ENCODE data around the gene LMNA.

Gene LMNA

GRCh38 chr1:156115514-156116374 lies 1.2 kb downstream of the LMNA start:
- no peak for TF ChIP-seq TAF1 (IDR thresholded peaks at IDR 0.05; ENCODE audit: borderline replicate concordance, insufficient read depth, low read length)
- TF ChIP-seq POLR2AphosphoS5 (IDR thresholded peaks at IDR 0.05; ENCODE audit: low read depth, low read length) = peak; percentile 33; the same call in 1 of the 2 replicates

DNA sequence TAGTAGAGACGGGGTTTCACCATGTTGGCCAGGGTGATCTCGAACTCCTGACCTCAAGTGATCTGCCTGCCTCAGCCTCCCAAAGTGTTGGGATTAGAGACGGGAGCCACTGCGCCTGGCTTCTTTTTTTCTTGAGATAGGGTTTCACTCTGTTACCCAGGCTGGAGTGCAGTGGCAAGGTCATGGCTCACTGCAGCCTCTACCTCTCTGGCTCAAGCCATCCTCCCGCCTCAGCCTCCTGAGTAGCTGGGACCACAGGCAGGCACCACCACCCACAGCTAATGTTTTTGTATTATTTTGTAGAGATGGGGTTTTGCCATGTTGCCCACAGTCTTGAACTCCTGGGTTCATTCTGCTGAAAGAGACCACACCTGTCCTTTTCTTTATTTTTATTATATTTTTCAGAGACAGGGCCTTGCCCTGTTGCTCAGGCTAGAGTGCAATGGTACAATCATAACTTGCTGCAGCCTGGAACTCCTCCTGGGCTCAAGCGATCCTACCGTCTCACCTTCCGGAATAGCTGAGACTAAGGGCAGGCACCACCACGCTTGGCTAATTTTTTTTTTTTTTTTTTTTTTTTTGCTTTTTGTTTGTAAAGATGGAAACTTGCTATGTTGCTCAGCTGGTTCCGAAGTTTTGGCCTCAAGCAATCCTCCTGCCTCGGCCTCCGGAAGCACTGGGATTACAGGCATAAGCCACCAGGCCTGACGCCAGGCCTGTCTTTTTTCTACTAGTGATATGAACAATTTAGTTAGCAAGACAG lies 3.1 kb downstream of the LMNA start:
- TF ChIP-seq POLR2AphosphoS5 (IDR thresholded peaks at IDR 0.05; ENCODE audit: low read depth, low read length) (no peak), FOXP2 (optimal IDR thresholded peaks at IDR 0.05; ENCODE audit: borderline replicate concordance, extremely low read depth, extremely low read length, insufficient read depth) (no peak), TAF1 (IDR thresholded peaks at IDR 0.05; ENCODE audit: borderline replicate concordance, insufficient read depth, low read length) (no peak), SIN3A (IDR thresholded peaks at IDR 0.05; ENCODE audit: borderline replicate concordance, insufficient read depth, low read length) (no peak)
- TF ChIP-seq, protein P1, sequence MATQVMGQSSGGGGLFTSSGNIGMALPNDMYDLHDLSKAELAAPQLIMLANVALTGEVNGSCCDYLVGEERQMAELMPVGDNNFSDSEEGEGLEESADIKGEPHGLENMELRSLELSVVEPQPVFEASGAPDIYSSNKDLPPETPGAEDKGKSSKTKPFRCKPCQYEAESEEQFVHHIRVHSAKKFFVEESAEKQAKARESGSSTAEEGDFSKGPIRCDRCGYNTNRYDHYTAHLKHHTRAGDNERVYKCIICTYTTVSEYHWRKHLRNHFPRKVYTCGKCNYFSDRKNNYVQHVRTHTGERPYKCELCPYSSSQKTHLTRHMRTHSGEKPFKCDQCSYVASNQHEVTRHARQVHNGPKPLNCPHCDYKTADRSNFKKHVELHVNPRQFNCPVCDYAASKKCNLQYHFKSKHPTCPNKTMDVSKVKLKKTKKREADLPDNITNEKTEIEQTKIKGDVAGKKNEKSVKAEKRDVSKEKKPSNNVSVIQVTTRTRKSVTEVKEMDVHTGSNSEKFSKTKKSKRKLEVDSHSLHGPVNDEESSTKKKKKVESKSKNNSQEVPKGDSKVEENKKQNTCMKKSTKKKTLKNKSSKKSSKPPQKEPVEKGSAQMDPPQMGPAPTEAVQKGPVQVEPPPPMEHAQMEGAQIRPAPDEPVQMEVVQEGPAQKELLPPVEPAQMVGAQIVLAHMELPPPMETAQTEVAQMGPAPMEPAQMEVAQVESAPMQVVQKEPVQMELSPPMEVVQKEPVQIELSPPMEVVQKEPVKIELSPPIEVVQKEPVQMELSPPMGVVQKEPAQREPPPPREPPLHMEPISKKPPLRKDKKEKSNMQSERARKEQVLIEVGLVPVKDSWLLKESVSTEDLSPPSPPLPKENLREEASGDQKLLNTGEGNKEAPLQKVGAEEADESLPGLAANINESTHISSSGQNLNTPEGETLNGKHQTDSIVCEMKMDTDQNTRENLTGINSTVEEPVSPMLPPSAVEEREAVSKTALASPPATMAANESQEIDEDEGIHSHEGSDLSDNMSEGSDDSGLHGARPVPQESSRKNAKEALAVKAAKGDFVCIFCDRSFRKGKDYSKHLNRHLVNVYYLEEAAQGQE (IDR thresholded peaks at IDR 0.05; ENCODE audit: insufficient read depth in 1 of 2, low read depth in 2 of 2, low read length in 2 of 2) = no peak

GRCh38 chr1:156118177-156118868 lies 3.8 kb downstream of the LMNA start:
- TF ChIP-seq POLR2AphosphoS5 (IDR thresholded peaks at IDR 0.05; ENCODE audit: low read depth, low read length) = no peak
- TF ChIP-seq, protein P1 (IDR thresholded peaks at IDR 0.05; ENCODE audit: insufficient read depth in 1 of 2, low read depth in 2 of 2, low read length in 2 of 2) = no peak
- TF ChIP-seq FOXP2 (optimal IDR thresholded peaks at IDR 0.05; ENCODE audit: borderline replicate concordance, extremely low read depth, extremely low read length, insufficient read depth) = no peak
- no peak for TF ChIP-seq SIN3A (IDR thresholded peaks at IDR 0.05; ENCODE audit: borderline replicate concordance, insufficient read depth, low read length)
- no peak for TF ChIP-seq TAF1 (IDR thresholded peaks at IDR 0.05; ENCODE audit: borderline replicate concordance, insufficient read depth, low read length)

DNA sequence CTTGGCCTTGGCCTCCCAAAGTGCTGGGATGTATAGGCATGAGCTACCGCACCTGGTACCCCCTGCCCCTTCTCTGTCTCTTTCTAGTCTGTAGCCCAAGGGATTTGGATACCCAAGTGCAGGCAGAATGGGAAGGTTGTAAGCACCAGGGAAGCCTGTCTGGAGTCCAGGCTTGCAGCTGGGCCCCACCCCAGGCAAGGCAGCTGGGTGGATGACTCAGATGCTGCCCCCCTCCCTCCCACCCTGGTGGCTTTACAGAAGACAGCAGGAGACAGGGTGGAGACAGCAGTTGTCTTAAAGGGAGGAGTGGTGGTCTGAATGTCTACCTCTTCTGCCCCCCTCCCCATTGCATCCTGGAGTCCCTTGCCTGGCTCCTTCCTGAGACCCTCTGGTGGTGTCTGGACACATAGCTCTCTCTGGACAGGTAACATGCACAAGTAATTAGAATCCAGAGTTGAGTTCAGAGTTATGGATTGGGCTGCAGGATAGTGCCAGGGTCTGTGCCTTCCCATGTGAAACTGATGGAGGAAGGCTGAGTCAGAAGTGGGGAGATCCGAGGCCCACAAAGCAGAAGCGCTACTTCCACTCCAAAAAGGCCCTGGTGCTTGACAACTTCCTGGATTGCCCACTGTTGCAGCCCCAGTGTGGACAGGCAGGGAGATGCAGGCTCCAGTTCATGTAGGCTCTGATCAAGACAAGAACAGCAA lies 5.1 kb downstream of the LMNA start:
- TF ChIP-seq, protein P1 (IDR thresholded peaks at IDR 0.05; ENCODE audit: insufficient read depth in 1 of 2, low read depth in 2 of 2, low read length in 2 of 2) = no peak
- 0 out of 2 replicates have a peak, but pooled peaks have one; percentile 11 for TF ChIP-seq SIN3A (IDR thresholded peaks at IDR 0.05; ENCODE audit: borderline replicate concordance, insufficient read depth, low read length)

- TF ChIP-seq TAF1 (IDR thresholded peaks at IDR 0.05; ENCODE audit: borderline replicate concordance, insufficient read depth, low read length) (no peak), POLR2AphosphoS5 (IDR thresholded peaks at IDR 0.05; ENCODE audit: low read depth, low read length) (no peak)
These were observed 5.8 kb downstream of the LMNA start for GRCh38 chr1:156120318-156120717.

All from PFSK-1 (cell line).